GM12878 (cell line): Measurements from ENCODE around the gene ZKSCAN1. TPM values are rescaled to one million over a fixed set of nuclear protein-coding genes. Genes with fewer than 3 reads are reported as not detected.

ENCODE experiments used
- ASH2L ChIP-seq: fragments of 300-600, 200-600 bp; sonication (generic); IDR thresholded peaks from 2 replicates; pipeline ENCODE4 v1.6.1; 2017; ENCODE audit warnings: low read depth, mild to moderate bottlenecking, borderline replicate concordance
- BHLHE40 ChIP-seq, 2 experiments: fragments of 450-650 bp in 1 of 2; IDR thresholded peaks; 2 replicates each; pipeline ENCODE4 v1.6.1; 2011 to 2017; ENCODE audit warnings: low read depth in 2 of 2, borderline replicate concordance in 1 of 2, improper control_type of control experiment in 1 of 2, low read length in 1 of 2, mild to moderate bottlenecking in 1 of 2
- BMI1 ChIP-seq: fragments of 450-650 bp; IDR thresholded peaks from 2 replicates; pipeline ENCODE4 v1.6.1; 2016; ENCODE audit warnings: mild to moderate bottlenecking, moderate library complexity, borderline replicate concordance
- BRCA1 ChIP-seq: IDR thresholded peaks from 2 replicates; pipeline ENCODE4 v1.6.1; 2011; ENCODE audit warnings: low read depth, low read length, improper control_type of control experiment
- CEBPB ChIP-seq, 2 experiments: fragments of 150-350 bp in 1 of 2; IDR thresholded peaks; 2 replicates each; pipeline ENCODE4 v1.6.1; 2012 to 2014; ENCODE audit warnings: low read depth in 2 of 2, low read length in 2 of 2, borderline replicate concordance in 1 of 2, inconsistent platforms in 1 of 2
- EED ChIP-seq: sonication (generic); IDR thresholded peaks from 2 replicates; pipeline ENCODE4 v1.6.1; 2016; ENCODE audit warnings: antibody characterized with exemption, low read depth
- EGR1 ChIP-seq, 2 experiments: IDR thresholded peaks; 1 replicate in 1 of 2; 2 replicates in 1 of 2; pipeline ENCODE4 v1.6.1; 2011 to 2012; ENCODE audit warnings: low read depth in 2 of 2, low read length in 2 of 2, borderline replicate concordance in 1 of 2, mild to moderate bottlenecking in 1 of 2, moderate library complexity in 1 of 2
- ELK1 ChIP-seq: IDR thresholded peaks from 2 replicates; pipeline ENCODE4 v1.6.1; 2012; ENCODE audit warnings: low read depth, low read length, improper control_type of control experiment
- FOXM1 ChIP-seq: IDR thresholded peaks from 2 replicates; pipeline ENCODE4 v1.6.1; 2012; ENCODE audit warnings: low read depth, mild to moderate bottlenecking, inconsistent platforms, low read length, moderate library complexity
- GABPA ChIP-seq: IDR thresholded peaks from 2 replicates; pipeline ENCODE4 v1.6.1; 2014; ENCODE audit warnings: antibody characterized with exemption, low read depth, mild to moderate bottlenecking, inconsistent platforms
- IKZF2 ChIP-seq, 2 experiments: fragments of 450-650 bp; IDR thresholded peaks; 2 replicates each; pipeline ENCODE4 v1.6.1; 2017; ENCODE audit warnings: mild to moderate bottlenecking in 2 of 2, moderate library complexity in 2 of 2
- JUND ChIP-seq: IDR thresholded peaks from 2 replicates; pipeline ENCODE4 v1.6.1; 2012; ENCODE audit warnings: low read depth, mild to moderate bottlenecking, low read length, improper control_type of control experiment, moderate library complexity
- NFYB ChIP-seq: IDR thresholded peaks from 2 replicates; pipeline ENCODE4 v1.6.1; 2011; ENCODE audit warnings: low read depth, mild to moderate bottlenecking, low read length, improper control_type of control experiment, moderate library complexity; ENCODE audit not compliant: insufficient read depth
- PML ChIP-seq: IDR thresholded peaks from 2 replicates; pipeline ENCODE4 v1.6.1; 2012; ENCODE audit warnings: low read length, inconsistent platforms
- POLR2A ChIP-seq: IDR thresholded peaks from 2 replicates; pipeline ENCODE4 v1.6.1; 2011; ENCODE audit warnings: low read depth, mild to moderate bottlenecking, low read length
- RB1 ChIP-seq: fragments of 450-650 bp; formaldehyde crosslinking; IDR thresholded peaks from 2 replicates; pipeline ENCODE4 v1.6.1; 2017; ENCODE audit warnings: mild to moderate bottlenecking, borderline replicate concordance
- REST ChIP-seq: IDR thresholded peaks from 2 replicates; pipeline ENCODE4 v1.6.1; 2012; ENCODE audit warnings: mild to moderate bottlenecking, low read depth, low read length
- SMAD1 ChIP-seq: fragments of 450-650 bp; IDR thresholded peaks from 2 replicates; pipeline ENCODE4 v1.6.1; 2018; ENCODE audit warnings: mild to moderate bottlenecking, low read depth; ENCODE audit not compliant: partially characterized antibody
- SMAD5 ChIP-seq: IDR thresholded peaks from 2 replicates; pipeline ENCODE4 v1.6.1; 2016; ENCODE audit warnings: antibody characterized with exemption, low read depth
- SMARCA5 ChIP-seq: fragments of 450-650 bp; IDR thresholded peaks from 2 replicates; pipeline ENCODE4 v1.6.1; 2017; ENCODE audit warnings: mild to moderate bottlenecking
- TAF1 ChIP-seq: IDR thresholded peaks from 2 replicates; pipeline ENCODE4 v1.6.1; 2011; ENCODE audit warnings: mild to moderate bottlenecking, low read depth, low read length, borderline replicate concordance
- ZNF207 ChIP-seq: fragments of 450-650 bp; IDR thresholded peaks from 2 replicates; pipeline ENCODE4 v1.6.1; 2014; ENCODE audit warnings: antibody characterized with exemption, mild to moderate bottlenecking, borderline replicate concordance
- ZNF217 ChIP-seq: fragments of 450-650 bp; IDR thresholded peaks from 2 replicates; pipeline ENCODE4 v1.6.1; 2017; ENCODE audit warnings: antibody characterized with exemption, mild to moderate bottlenecking
- ZZZ3 ChIP-seq: IDR thresholded peaks from 2 replicates; pipeline ENCODE4 v1.6.1; 2011; ENCODE audit warnings: low read depth; ENCODE audit not compliant: control insufficient read depth, insufficient read length
- polyA plus RNA-seq, 11 experiments: library from polyadenylated mRNA; depleted of rRNA in 4 of 11; unstranded in 6 of 11; stranded (reverse) in 5 of 11; fragments of >200 nt; fragmentation: Nextera tagmentation in 4 of 11; fragmentation: Illumina TruSeq in 1 of 11; extraction: Ambion mirVana in 4 of 11; extraction: Trizol in 1 of 11; gene quantifications; 1 replicate in 1 of 11; 2 replicates in 10 of 11; pipeline versions ENCODE4 v1.2.1 to v1.2.3, GENCODE V29; 2011 to 2016; ENCODE audit warnings: inconsistent platforms in 2 of 11, missing spikeins in 2 of 11, low read depth in 1 of 11
- total RNA-seq, 4 experiments: library from RNA; depleted of rRNA in 3 of 4; stranded (reverse); fragments of >200 nt in 3 of 4; fragmentation: Illumina TruSeq in 1 of 4; extraction: Trizol in 1 of 4; gene quantifications; 2 replicates each; pipeline versions ENCODE4 v1.2.1 to v1.2.3, GENCODE V29; 2013 to 2021

Gene ZKSCAN1
- total and polyA plus RNA-seq, 10 of the 15 experiments (the other 5 are each of a cell fraction or from before 2014, with no cell fraction given): 3.2 to 34.4 (median 18.1) TPM

- TF ChIP-seq REST (no peak; the same call in 1 of the 2 replicates), ZNF217 (no peak), SMARCA5 (no peak), EGR1 (IDR thresholded peaks at IDR 0.05; ENCODE audit: borderline replicate concordance in 1 of 2, low read depth in 2 of 2, low read length in 2 of 2) (peak; percentile 64 to 84), GABPA (peak; percentile 96), CEBPB (IDR thresholded peaks at IDR 0.05; ENCODE audit: borderline replicate concordance in 1 of 2, low read depth in 2 of 2, low read length in 2 of 2) (no peak), POLR2A (peak; percentile 98), BMI1 (no peak), SMAD1 (no peak), ELK1 (peak; percentile 84), ASH2L (no peak), PML (no peak), TAF1 (peak; percentile 99), FOXM1 (no peak), EED (no peak), BRCA1 (no peak), IKZF2 (IDR thresholded peaks at IDR 0.05) (no peak; a peak in 1 of 4 replicates), SMAD5 (peak; percentile 88; the same call in 1 of the 2 replicates), RB1 (no peak), BHLHE40 (IDR thresholded peaks at IDR 0.05; ENCODE audit: borderline replicate concordance in 1 of 2, low read depth in 2 of 2, low read length in 1 of 2) (peak in 1 of 2 experiments; percentile 33; a peak in 1 of 4 replicates), NFYB (no peak), ZNF207 (0 out of 2 replicates have a peak, but pooled peaks have one; percentile 42), ZZZ3 (no peak), JUND (0 out of 2 replicates have a peak, but pooled peaks have one; percentile 50)
Measured at GRCh38 chr7:100015232-100016214, at the start of gene ZKSCAN1 (continued).
